ENCODE results near the gene RGS6. TPM values are rescaled to one million over a fixed set of nuclear protein-coding genes. Genes with fewer than 3 reads are reported as not detected.

Gene RGS6
- total RNA-seq, 1 donor from 2014 or later = 2.5 TPM

- Mint-ChIP-seq H3K9me3 (peaks cover 10% of the 10 kb centered on the region), H3K36me3 (ENCODE audit: low read depth) (no peaks in the 10 kb centered on the region), H3K4me1 (no peaks in the 10 kb centered on the region), H3K27me3 (peaks cover 4% of the 10 kb centered on the region), H3K27ac (no peak overlapping the region), H3K4me3 (no peak overlapping the region)
- DNase-seq = no peak
- intact Hi-C loops (cut with micrococcal nuclease) = no loop called here
These were observed 250.6 kb downstream of the RGS6 start for GRCh38 chr14:72182708-72183432.

GRCh38 chr14:72183631-72184030 is 251.4 kb downstream of the RGS6 start:
- intact Hi-C loops (cut with micrococcal nuclease) = no loop called here
- no peak for DNase-seq
- peaks cover 4% of the 10 kb centered on the region for H3K27me3 Mint-ChIP-seq
- H3K4me1 Mint-ChIP-seq = no peaks in the 10 kb centered on the region
- no peak overlapping the region for H3K27ac Mint-ChIP-seq
- peaks cover 5% of the 10 kb centered on the region for H3K9me3 Mint-ChIP-seq
- H3K4me3 Mint-ChIP-seq = no peak overlapping the region
- no peaks in the 10 kb centered on the region for H3K36me3 Mint-ChIP-seq (ENCODE audit: low read depth)

- Mint-ChIP-seq H3K4me3 (no peak overlapping the region), H3K27ac (no peak overlapping the region), H3K9me3 (no peaks in the 10 kb centered on the region), H3K36me3 (ENCODE audit: low read depth) (no peaks in the 10 kb centered on the region), H3K4me1 (no peaks in the 10 kb centered on the region), H3K27me3 (peaks cover 4% of the 10 kb centered on the region)
- DNase-seq = no peak
- intact Hi-C loops (cut with micrococcal nuclease) = no loop called here
These were observed 254.3 kb downstream of the RGS6 start for GRCh38 chr14:72186523-72186922.

GRCh38 chr14:72196237-72197015 is 264.2 kb downstream of the RGS6 start:
- Mint-ChIP-seq H3K4me3 (no peak overlapping the region), H3K27ac (no peak overlapping the region), H3K36me3 (ENCODE audit: low read depth) (no peaks in the 10 kb centered on the region), H3K4me1 (no peaks in the 10 kb centered on the region), H3K9me3 (peaks cover 5% of the 10 kb centered on the region), H3K27me3 (peaks cover 9% of the 10 kb centered on the region)
- intact Hi-C loops (cut with micrococcal nuclease) = no loop called here
- DNase-seq = no peak

- no peaks in the 10 kb centered on the region for H3K4me1 Mint-ChIP-seq
- no peak for DNase-seq
- intact Hi-C loops (cut with micrococcal nuclease) = no loop called here
- no peak overlapping the region for H3K4me3 Mint-ChIP-seq
- H3K27me3 Mint-ChIP-seq = peaks cover 9% of the 10 kb centered on the region
- H3K9me3 Mint-ChIP-seq = no peaks in the 10 kb centered on the region
- no peaks in the 10 kb centered on the region for H3K36me3 Mint-ChIP-seq (ENCODE audit: low read depth)
- H3K27ac Mint-ChIP-seq = no peak overlapping the region
These were observed 269.4 kb downstream of the RGS6 start for GRCh38 chr14:72201645-72202044.

- no peak overlapping the region for H3K27ac Mint-ChIP-seq
- H3K27me3 Mint-ChIP-seq = peaks cover 2% of the 10 kb centered on the region
- no peak overlapping the region for H3K4me3 Mint-ChIP-seq
- H3K4me1 Mint-ChIP-seq = no peaks in the 10 kb centered on the region
- intact Hi-C loops (cut with micrococcal nuclease) = no loop called here
- no peaks in the 10 kb centered on the region for H3K9me3 Mint-ChIP-seq
- no peaks in the 10 kb centered on the region for H3K36me3 Mint-ChIP-seq (ENCODE audit: low read depth)
- DNase-seq = no peak
These were observed 281.2 kb downstream of the RGS6 start for GRCh38 chr14:72213424-72213823.

GRCh38 chr14:72215080-72215479 is 282.9 kb downstream of the RGS6 start:
- DNase-seq = no peak
- Mint-ChIP-seq H3K36me3 (ENCODE audit: low read depth) (no peaks in the 10 kb centered on the region), H3K4me3 (no peak overlapping the region), H3K4me1 (no peaks in the 10 kb centered on the region), H3K27ac (no peak overlapping the region), H3K27me3 (peaks cover 2% of the 10 kb centered on the region), H3K9me3 (no peaks in the 10 kb centered on the region)
- intact Hi-C loops (cut with micrococcal nuclease) = no loop called here

- intact Hi-C loops (cut with micrococcal nuclease) = no loop called here
- no peaks in the 10 kb centered on the region for H3K36me3 Mint-ChIP-seq (ENCODE audit: low read depth)
- H3K4me3 Mint-ChIP-seq = no peak overlapping the region
- H3K4me1 Mint-ChIP-seq = no peaks in the 10 kb centered on the region
- no peaks in the 10 kb centered on the region for H3K9me3 Mint-ChIP-seq
- H3K27ac Mint-ChIP-seq = no peak overlapping the region
- peaks cover 5% of the 10 kb centered on the region for H3K27me3 Mint-ChIP-seq
- DNase-seq = no peak
These were observed 284.9 kb downstream of the RGS6 start for GRCh38 chr14:72217135-72217534.

- DNase-seq = no peak
- Mint-ChIP-seq H3K36me3 (ENCODE audit: low read depth) (no peaks in the 10 kb centered on the region), H3K4me1 (no peaks in the 10 kb centered on the region), H3K4me3 (no peak overlapping the region), H3K27me3 (peaks cover 5% of the 10 kb centered on the region), H3K9me3 (peaks cover 4% of the 10 kb centered on the region), H3K27ac (no peak overlapping the region)
- intact Hi-C loops (cut with micrococcal nuclease) = no loop called here
These were observed 289.8 kb downstream of the RGS6 start for GRCh38 chr14:72222046-72222445.

GRCh38 chr14:72236629-72237028 is 304.4 kb downstream of the RGS6 start:
- Mint-ChIP-seq H3K9me3 (no peaks in the 10 kb centered on the region), H3K4me3 (no peak overlapping the region), H3K27ac (no peak overlapping the region), H3K36me3 (ENCODE audit: low read depth) (no peaks in the 10 kb centered on the region), H3K4me1 (no peaks in the 10 kb centered on the region), H3K27me3 (peaks cover 3% of the 10 kb centered on the region)
- intact Hi-C loops (cut with micrococcal nuclease) = no loop called here
- DNase-seq = no peak

GRCh38 chr14:72237722-72238666 is 305.8 kb downstream of the RGS6 start:
- H3K27ac Mint-ChIP-seq = no peak overlapping the region
- intact Hi-C loops (cut with micrococcal nuclease) = no loop called here
- no peaks in the 10 kb centered on the region for H3K36me3 Mint-ChIP-seq (ENCODE audit: low read depth)
- H3K4me3 Mint-ChIP-seq = no peak overlapping the region
- H3K9me3 Mint-ChIP-seq = no peaks in the 10 kb centered on the region
- DNase-seq = no peak
- peaks cover 3% of the 10 kb centered on the region for H3K27me3 Mint-ChIP-seq
- H3K4me1 Mint-ChIP-seq = no peaks in the 10 kb centered on the region

- Mint-ChIP-seq H3K36me3 (ENCODE audit: low read depth) (no peaks in the 10 kb centered on the region), H3K27ac (no peak overlapping the region), H3K4me1 (no peaks in the 10 kb centered on the region), H3K4me3 (no peak overlapping the region), H3K9me3 (peaks cover 8% of the 10 kb centered on the region), H3K27me3 (peaks cover 4% of the 10 kb centered on the region)
- no peak for DNase-seq
- intact Hi-C loops (cut with micrococcal nuclease) = no loop called here
These were observed 311.4 kb downstream of the RGS6 start for GRCh38 chr14:72243309-72244293.

GRCh38 chr14:72247896-72248465 is 315.8 kb downstream of the RGS6 start:
- intact Hi-C loops (cut with micrococcal nuclease) = no loop called here
- peaks cover 11% of the 10 kb centered on the region for H3K9me3 Mint-ChIP-seq
- no peak overlapping the region for H3K4me3 Mint-ChIP-seq
- DNase-seq = no peak
- H3K4me1 Mint-ChIP-seq = no peaks in the 10 kb centered on the region
- no peaks in the 10 kb centered on the region for H3K36me3 Mint-ChIP-seq (ENCODE audit: low read depth)
- H3K27me3 Mint-ChIP-seq = peaks cover 7% of the 10 kb centered on the region
- H3K27ac Mint-ChIP-seq = no peak overlapping the region

All from activated CD4-positive, alpha-beta T cell treated with anti-CD3 and anti-CD28 coated beads, Interleukin-2, amount 10 ng/mL, durations not matched to agents 24 days and 14 days (primary cell).